ENCODE data around the gene MID1.

DNA sequence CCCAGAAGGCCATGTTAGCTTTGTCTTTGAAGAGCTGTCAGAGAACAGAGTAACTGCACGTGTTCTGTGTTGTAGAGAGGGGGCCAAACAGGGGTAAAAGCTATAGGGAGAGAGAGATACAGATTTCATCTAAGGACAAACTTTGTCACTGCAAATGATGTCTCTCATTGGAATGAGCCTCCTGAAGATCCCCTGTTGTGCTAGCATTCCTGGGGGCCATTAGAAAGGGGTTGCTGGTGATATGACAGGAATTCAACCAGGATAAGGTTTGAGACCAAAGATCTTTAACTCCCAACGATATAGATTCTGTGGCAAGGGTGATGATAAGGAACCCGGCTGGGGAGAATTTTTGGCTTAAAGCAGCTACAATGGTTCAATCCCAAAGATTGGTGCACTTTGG, 16.8 kb downstream of the MID1 start:
- TF ChIP-seq SMC3 (IDR thresholded peaks at IDR 0.05) (no peak), RFX5 (IDR thresholded peaks at IDR 0.05) (no peak), ESRRA (IDR thresholded peaks at IDR 0.05; ENCODE audit: borderline replicate concordance, low read length) (no peak), CTCF (IDR thresholded peaks at IDR 0.05) (no peak), JUN (IDR thresholded peaks at IDR 0.05) (no peak), USF2 (IDR thresholded peaks at IDR 0.05) (no peak), KDM1A (IDR thresholded peaks at IDR 0.05; ENCODE audit: low read depth) (no peak), MYC (IDR thresholded peaks at IDR 0.05; ENCODE audit: borderline replicate concordance, low read length) (no peak), RAD21 (conservative IDR thresholded peaks at IDR 0.05 in 1 of 2, IDR thresholded peaks at IDR 0.05 in 1 of 2) (no peak), RARB (CRISPR knock-in tag; IDR thresholded peaks at IDR 0.05) (no peak)
- TF ChIP-seq, protein P1, sequence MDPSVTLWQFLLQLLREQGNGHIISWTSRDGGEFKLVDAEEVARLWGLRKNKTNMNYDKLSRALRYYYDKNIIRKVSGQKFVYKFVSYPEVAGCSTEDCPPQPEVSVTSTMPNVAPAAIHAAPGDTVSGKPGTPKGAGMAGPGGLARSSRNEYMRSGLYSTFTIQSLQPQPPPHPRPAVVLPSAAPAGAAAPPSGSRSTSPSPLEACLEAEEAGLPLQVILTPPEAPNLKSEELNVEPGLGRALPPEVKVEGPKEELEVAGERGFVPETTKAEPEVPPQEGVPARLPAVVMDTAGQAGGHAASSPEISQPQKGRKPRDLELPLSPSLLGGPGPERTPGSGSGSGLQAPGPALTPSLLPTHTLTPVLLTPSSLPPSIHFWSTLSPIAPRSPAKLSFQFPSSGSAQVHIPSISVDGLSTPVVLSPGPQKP (IDR thresholded peaks at IDR 0.05; ENCODE audit: low read depth, low read length), result no peak
- TF ChIP-seq, protein P2, sequence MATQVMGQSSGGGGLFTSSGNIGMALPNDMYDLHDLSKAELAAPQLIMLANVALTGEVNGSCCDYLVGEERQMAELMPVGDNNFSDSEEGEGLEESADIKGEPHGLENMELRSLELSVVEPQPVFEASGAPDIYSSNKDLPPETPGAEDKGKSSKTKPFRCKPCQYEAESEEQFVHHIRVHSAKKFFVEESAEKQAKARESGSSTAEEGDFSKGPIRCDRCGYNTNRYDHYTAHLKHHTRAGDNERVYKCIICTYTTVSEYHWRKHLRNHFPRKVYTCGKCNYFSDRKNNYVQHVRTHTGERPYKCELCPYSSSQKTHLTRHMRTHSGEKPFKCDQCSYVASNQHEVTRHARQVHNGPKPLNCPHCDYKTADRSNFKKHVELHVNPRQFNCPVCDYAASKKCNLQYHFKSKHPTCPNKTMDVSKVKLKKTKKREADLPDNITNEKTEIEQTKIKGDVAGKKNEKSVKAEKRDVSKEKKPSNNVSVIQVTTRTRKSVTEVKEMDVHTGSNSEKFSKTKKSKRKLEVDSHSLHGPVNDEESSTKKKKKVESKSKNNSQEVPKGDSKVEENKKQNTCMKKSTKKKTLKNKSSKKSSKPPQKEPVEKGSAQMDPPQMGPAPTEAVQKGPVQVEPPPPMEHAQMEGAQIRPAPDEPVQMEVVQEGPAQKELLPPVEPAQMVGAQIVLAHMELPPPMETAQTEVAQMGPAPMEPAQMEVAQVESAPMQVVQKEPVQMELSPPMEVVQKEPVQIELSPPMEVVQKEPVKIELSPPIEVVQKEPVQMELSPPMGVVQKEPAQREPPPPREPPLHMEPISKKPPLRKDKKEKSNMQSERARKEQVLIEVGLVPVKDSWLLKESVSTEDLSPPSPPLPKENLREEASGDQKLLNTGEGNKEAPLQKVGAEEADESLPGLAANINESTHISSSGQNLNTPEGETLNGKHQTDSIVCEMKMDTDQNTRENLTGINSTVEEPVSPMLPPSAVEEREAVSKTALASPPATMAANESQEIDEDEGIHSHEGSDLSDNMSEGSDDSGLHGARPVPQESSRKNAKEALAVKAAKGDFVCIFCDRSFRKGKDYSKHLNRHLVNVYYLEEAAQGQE (IDR thresholded peaks at IDR 0.05), result no peak
